ENCODE measurements around the gene RPL23.
"Not testable (repeated sequence)": the region's sequence is repeated elsewhere in the genome, so short reads cannot be mapped to it uniquely, and the experiment has no call there.

The RPL23 gene

GRCh38 chr17:38867179-38867967 lies 13.9 kb upstream of the RPL23 start:
- no peak for FAIRE-seq

- no peak for FAIRE-seq
Measured at GRCh38 chr17:38864636-38865398, 11.3 kb upstream of the RPL23 start.

- no peak for FAIRE-seq
Measured at GRCh38 chr17:38861399-38861843, 7.9 kb upstream of the RPL23 start.

- no peak for FAIRE-seq
Measured at GRCh38 chr17:38857271-38857670, 3.8 kb upstream of the RPL23 start.

- FAIRE-seq = not testable (repeated sequence)
Measured at GRCh38 chr17:38855101-38855714, 1.7 kb upstream of the RPL23 start.

GRCh38 chr17:38852771-38853291 lies 690 bp downstream of the RPL23 start:
- FAIRE-seq = no peak

- FAIRE-seq = no peak
Measured at GRCh38 chr17:38851434-38851833, 2.1 kb downstream of the RPL23 start.

GRCh38 chr17:38850374-38850773 lies 3.1 kb downstream of the RPL23 start:
- no peak for FAIRE-seq

GRCh38 chr17:38848939-38849605 lies 4.4 kb downstream of the RPL23 start:
- no peak for FAIRE-seq

- FAIRE-seq = no peak
Measured at GRCh38 chr17:38848557-38848891, 5.0 kb downstream of the RPL23 start.

- FAIRE-seq = no peak
Measured at GRCh38 chr17:38844261-38844757, 9.2 kb downstream of the RPL23 start.

GRCh38 chr17:38825762-38826247 lies 27.7 kb downstream of the RPL23 start:
- FAIRE-seq = no peak

GRCh38 chr17:38824899-38825761 lies 28.4 kb downstream of the RPL23 start, which contains the start of gene CWC25:
Gene CWC25 (minus strand): TSS chr17:38825321. CDS start chr17:38825183, 138 bp downstream.
- FAIRE-seq = no peak

GRCh38 chr17:38815576-38816193 lies 37.8 kb downstream of the RPL23 start:
- FAIRE-seq = no peak

GRCh38 chr17:38809828-38810227 lies 43.7 kb downstream of the RPL23 start:
- FAIRE-seq = no peak

- FAIRE-seq = no peak
Measured at GRCh38 chr17:38800237-38800760, 53.2 kb downstream of the RPL23 start.

- no peak for FAIRE-seq
Measured at GRCh38 chr17:38799501-38800236, 53.9 kb downstream of the RPL23 start, which contains the start of gene PIP4K2B. Gene PIP4K2B (minus strand): TSS chr17:38799556. CDS start chr17:38799424, 132 bp downstream.

- no peak for FAIRE-seq
Measured at GRCh38 chr17:38798614-38799500, 54.7 kb downstream of the RPL23 start.

Data from islet of Langerhans (tissue), 1 donor.